Measurements from ENCODE around the gene OR10G7.
"Not testable (repeated sequence)": the region's sequence is repeated elsewhere in the genome, so short reads cannot be mapped to it uniquely, and the experiment has no call there.

The OR10G7 gene

GRCh38 chr11:124036666-124037065, 4.5 kb downstream of the OR10G7 start:
- DNase-seq, result no peak

DNA sequence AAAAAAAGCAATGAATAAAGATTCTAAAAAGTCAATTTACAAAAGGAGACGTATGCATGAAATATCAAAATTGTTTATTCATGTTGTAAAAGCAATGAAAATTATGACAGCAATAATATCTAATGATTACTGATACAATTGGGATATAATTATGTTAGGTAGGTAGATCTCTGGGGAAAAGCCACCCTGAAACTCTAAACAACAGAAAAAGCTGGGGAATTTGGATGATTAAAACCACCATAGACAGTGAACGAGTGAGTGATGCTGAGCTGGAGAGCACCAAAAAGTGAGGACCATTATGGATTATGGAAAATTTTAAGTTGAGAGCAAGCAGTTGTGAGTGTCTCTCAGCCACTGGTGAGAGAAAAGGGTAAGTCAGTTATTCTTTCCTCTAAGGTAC, 14.6 kb downstream of the OR10G7 start, which contains the start of gene OR10G8:
Gene OR10G8, plus strand, starts transcription at position 301 of the 400 bp plus-strand sequence. CDS start 2,825 bp downstream, outside the sequence.
- DNase-seq, result no peak

DNA sequence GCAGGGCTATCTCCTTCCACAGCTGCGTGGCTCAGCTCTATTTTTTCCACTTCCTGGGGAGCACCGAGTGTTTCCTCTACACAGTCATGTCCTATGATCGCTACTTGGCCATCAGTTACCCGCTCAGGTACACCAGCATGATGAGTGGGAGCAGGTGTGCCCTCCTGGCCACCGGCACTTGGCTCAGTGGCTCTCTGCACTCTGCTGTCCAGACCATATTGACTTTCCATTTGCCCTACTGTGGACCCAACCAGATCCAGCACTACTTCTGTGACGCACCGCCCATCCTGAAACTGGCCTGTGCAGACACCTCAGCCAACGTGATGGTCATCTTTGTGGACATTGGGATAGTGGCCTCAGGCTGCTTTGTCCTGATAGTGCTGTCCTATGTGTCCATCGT, 25.3 kb downstream of the OR10G7 start:
- DNase-seq, result not testable (repeated sequence)

- no peak for DNase-seq
Measured at GRCh38 chr11:124012697-124013096, 28.4 kb downstream of the OR10G7 start, which contains the start of gene OR10G4. Gene OR10G4, plus strand, starts transcription at chr11:124012997. Its CDS starts 2,578 bp downstream, at chr11:124015575.

GRCh38 chr11:123995119-123995518, 46.0 kb downstream of the OR10G7 start, which contains the start of gene OR10G6:
Gene OR10G6, minus strand, starts transcription at chr11:123995161. Its CDS starts 0 bp downstream, at chr11:123995161.
- DNase-seq, result no peak

All from activated CD4-positive, alpha-beta T cell treated with anti-CD3 and anti-CD28 coated beads for 4 hours (primary cell).